ENCODE data around the gene PTPRD.

- TF ChIP-seq, protein P1, sequence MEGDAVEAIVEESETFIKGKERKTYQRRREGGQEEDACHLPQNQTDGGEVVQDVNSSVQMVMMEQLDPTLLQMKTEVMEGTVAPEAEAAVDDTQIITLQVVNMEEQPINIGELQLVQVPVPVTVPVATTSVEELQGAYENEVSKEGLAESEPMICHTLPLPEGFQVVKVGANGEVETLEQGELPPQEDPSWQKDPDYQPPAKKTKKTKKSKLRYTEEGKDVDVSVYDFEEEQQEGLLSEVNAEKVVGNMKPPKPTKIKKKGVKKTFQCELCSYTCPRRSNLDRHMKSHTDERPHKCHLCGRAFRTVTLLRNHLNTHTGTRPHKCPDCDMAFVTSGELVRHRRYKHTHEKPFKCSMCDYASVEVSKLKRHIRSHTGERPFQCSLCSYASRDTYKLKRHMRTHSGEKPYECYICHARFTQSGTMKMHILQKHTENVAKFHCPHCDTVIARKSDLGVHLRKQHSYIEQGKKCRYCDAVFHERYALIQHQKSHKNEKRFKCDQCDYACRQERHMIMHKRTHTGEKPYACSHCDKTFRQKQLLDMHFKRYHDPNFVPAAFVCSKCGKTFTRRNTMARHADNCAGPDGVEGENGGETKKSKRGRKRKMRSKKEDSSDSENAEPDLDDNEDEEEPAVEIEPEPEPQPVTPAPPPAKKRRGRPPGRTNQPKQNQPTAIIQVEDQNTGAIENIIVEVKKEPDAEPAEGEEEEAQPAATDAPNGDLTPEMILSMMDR (IDR thresholded peaks at IDR 0.05 in 4 of 5, conservative IDR thresholded peaks at IDR 0.05 in 1 of 5), result no peak
- TF ChIP-seq POLR2A (IDR thresholded peaks at IDR 0.05), result no peak
Observed at GRCh38 chr9:10339152-10339551, 273.6 kb downstream of the PTPRD start.
